ENCODE results near the gene NCOA6. TPM values are rescaled to one million over a fixed set of nuclear protein-coding genes. Genes with fewer than 3 reads are reported as not detected.

NCOA6 gene
- polyA plus RNA-seq, 1 donor from 2014 or later, result 13.0 TPM

DNA sequence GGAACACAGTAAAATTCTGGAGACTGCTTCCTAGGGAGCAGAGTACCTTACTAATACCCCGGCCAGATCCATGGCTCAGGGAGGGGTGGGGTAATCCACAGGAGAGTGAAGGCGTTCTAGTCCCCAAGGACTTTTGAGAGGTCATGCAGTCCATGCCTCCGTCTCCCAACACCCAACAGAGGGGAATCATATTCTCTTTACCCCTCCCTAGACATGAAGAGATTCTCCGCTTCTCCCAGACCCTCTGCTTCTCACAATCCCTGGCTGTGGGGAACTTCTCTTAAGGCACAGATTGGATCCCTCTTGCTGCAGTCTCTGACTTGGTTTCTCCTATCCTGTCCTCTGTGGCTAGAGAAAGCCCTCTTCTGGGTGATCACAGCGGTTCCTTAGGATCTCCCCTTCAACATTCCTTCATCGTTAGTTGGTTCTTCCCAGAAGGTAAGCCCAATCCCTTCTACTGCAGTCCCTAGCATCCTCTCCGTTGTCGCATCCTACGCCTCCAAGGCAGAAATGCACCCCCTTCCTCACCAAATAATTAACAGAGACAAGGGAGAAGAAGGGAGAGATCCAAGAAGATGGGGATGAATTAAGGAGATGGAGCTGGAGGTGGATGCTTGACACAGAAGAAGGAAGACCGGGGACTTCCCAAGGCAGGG is 46.6 kb upstream of the NCOA6 start:
- Histone ChIP-seq H3K79me2 (replicated peaks; ENCODE audit: insufficient read depth, low read length) (peaks cover 15% of the 10 kb centered on the region), H2AFZ (ENCODE audit: low read depth, low read length) (peak overlapping the region; percentile 96), H3K27ac (ENCODE audit: low read length) (peak overlapping the region; percentile 79), H3F3A (ENCODE audit: insufficient read depth, low read length, poor library complexity, severe bottlenecking) (no peaks in the 10 kb centered on the region), H3K9me3 (ENCODE audit: low read length) (no peaks in the 10 kb centered on the region), H3K4me2 (ENCODE audit: low read length) (peak overlapping the region; percentile 96), H4K20me1 (ENCODE audit: insufficient read depth) (no peaks in the 10 kb centered on the region), H3K36me3 (ENCODE audit: insufficient read depth, low read length) (no peaks in the 10 kb centered on the region), H3K27me3 (ENCODE audit: insufficient read depth, low read depth, low read length) (no peaks in the 10 kb centered on the region), H3K9me2 (ENCODE audit: insufficient read depth, low read length) (no peaks in the 10 kb centered on the region), H3K9ac (ENCODE audit: low read length) (peak overlapping the region; percentile 89), H3K4me3 (ENCODE audit: low read length) (peak overlapping the region; percentile 88)
- TF ChIP-seq, protein P1, sequence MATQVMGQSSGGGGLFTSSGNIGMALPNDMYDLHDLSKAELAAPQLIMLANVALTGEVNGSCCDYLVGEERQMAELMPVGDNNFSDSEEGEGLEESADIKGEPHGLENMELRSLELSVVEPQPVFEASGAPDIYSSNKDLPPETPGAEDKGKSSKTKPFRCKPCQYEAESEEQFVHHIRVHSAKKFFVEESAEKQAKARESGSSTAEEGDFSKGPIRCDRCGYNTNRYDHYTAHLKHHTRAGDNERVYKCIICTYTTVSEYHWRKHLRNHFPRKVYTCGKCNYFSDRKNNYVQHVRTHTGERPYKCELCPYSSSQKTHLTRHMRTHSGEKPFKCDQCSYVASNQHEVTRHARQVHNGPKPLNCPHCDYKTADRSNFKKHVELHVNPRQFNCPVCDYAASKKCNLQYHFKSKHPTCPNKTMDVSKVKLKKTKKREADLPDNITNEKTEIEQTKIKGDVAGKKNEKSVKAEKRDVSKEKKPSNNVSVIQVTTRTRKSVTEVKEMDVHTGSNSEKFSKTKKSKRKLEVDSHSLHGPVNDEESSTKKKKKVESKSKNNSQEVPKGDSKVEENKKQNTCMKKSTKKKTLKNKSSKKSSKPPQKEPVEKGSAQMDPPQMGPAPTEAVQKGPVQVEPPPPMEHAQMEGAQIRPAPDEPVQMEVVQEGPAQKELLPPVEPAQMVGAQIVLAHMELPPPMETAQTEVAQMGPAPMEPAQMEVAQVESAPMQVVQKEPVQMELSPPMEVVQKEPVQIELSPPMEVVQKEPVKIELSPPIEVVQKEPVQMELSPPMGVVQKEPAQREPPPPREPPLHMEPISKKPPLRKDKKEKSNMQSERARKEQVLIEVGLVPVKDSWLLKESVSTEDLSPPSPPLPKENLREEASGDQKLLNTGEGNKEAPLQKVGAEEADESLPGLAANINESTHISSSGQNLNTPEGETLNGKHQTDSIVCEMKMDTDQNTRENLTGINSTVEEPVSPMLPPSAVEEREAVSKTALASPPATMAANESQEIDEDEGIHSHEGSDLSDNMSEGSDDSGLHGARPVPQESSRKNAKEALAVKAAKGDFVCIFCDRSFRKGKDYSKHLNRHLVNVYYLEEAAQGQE (IDR thresholded peaks at IDR 0.05; ENCODE audit: borderline replicate concordance), result no peak
- TF ChIP-seq SMC3 (conservative IDR thresholded peaks at IDR 0.05; ENCODE audit: poor library complexity), result no peak
- no peak for TF ChIP-seq EZH2 (IDR thresholded peaks at IDR 0.05; ENCODE audit: borderline replicate concordance, insufficient read depth, low read length, poor library complexity, severe bottlenecking)
- no peak for TF ChIP-seq RAD21 (conservative IDR thresholded peaks at IDR 0.05)
- TF ChIP-seq, protein P2, sequence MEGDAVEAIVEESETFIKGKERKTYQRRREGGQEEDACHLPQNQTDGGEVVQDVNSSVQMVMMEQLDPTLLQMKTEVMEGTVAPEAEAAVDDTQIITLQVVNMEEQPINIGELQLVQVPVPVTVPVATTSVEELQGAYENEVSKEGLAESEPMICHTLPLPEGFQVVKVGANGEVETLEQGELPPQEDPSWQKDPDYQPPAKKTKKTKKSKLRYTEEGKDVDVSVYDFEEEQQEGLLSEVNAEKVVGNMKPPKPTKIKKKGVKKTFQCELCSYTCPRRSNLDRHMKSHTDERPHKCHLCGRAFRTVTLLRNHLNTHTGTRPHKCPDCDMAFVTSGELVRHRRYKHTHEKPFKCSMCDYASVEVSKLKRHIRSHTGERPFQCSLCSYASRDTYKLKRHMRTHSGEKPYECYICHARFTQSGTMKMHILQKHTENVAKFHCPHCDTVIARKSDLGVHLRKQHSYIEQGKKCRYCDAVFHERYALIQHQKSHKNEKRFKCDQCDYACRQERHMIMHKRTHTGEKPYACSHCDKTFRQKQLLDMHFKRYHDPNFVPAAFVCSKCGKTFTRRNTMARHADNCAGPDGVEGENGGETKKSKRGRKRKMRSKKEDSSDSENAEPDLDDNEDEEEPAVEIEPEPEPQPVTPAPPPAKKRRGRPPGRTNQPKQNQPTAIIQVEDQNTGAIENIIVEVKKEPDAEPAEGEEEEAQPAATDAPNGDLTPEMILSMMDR (IDR thresholded peaks at IDR 0.05; ENCODE audit: poor library complexity, severe bottlenecking), result no peak
- TF ChIP-seq EP300 (conservative IDR thresholded peaks at IDR 0.05; ENCODE audit: poor library complexity, severe bottlenecking), result no peak
- no peak for TF ChIP-seq TAF1 (IDR thresholded peaks at IDR 0.05; ENCODE audit: low read depth)
- TF ChIP-seq MXI1 (conservative IDR thresholded peaks at IDR 0.05; ENCODE audit: poor library complexity, severe bottlenecking), result no peak

DNA sequence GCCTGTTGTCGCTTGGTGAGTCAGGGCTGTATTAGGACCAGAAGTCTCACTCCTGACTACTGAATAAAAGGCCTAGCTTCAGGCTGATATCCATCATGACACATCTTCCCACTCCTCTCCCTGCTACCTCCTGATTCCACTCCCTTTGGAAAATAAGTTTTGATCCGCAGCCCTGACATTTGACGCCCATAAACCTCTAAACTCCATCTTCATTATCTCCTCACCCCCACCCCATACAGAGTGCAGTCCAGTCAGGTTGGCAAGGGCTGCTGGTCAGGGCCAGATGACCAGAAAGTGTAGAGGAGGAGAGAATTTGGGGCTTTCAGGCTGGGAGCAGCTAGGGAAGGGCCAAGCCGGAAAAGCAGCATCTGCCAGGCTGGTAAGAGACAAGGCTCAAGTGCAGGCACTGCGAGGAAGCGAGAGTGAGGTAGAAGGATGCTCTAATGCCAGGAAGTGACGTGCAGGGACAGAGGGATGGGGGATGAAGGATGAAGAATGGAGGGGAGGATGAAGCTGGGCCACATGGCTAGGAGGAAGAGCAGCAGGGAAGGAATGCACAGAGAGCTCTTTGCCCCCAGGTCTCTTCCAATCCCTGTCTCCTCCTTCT is 46.0 kb upstream of the NCOA6 start:
- no peaks in the 10 kb centered on the region for H3F3A ChIP-seq (ENCODE audit: insufficient read depth, low read length, poor library complexity, severe bottlenecking)
- H3K4me2 ChIP-seq (ENCODE audit: low read length), result peak overlapping the region; percentile 96
- H3K4me3 ChIP-seq (ENCODE audit: low read length), result peak overlapping the region; percentile 88
- no peak overlapping the region for H2AFZ ChIP-seq (ENCODE audit: low read depth, low read length)
- H3K9me3 ChIP-seq (ENCODE audit: low read length), result no peaks in the 10 kb centered on the region
- H3K9ac ChIP-seq (ENCODE audit: low read length), result peak overlapping the region; percentile 89
- H3K9me2 ChIP-seq (ENCODE audit: insufficient read depth, low read length), result no peaks in the 10 kb centered on the region
- no peaks in the 10 kb centered on the region for H4K20me1 ChIP-seq (ENCODE audit: insufficient read depth)
- no peaks in the 10 kb centered on the region for H3K27me3 ChIP-seq (ENCODE audit: insufficient read depth, low read depth, low read length)
- H3K79me2 ChIP-seq (replicated peaks; ENCODE audit: insufficient read depth, low read length), result peaks cover 15% of the 10 kb centered on the region
- no peak overlapping the region for H3K27ac ChIP-seq (ENCODE audit: low read length)
- H3K36me3 ChIP-seq (ENCODE audit: insufficient read depth, low read length), result no peaks in the 10 kb centered on the region
- TF ChIP-seq MXI1 (conservative IDR thresholded peaks at IDR 0.05; ENCODE audit: poor library complexity, severe bottlenecking), result no peak
- no peak for TF ChIP-seq POLR2AphosphoS5 (IDR thresholded peaks at IDR 0.05)
- TF ChIP-seq, protein P1 (IDR thresholded peaks at IDR 0.05; ENCODE audit: borderline replicate concordance), result no peak
- TF ChIP-seq SMC3 (conservative IDR thresholded peaks at IDR 0.05; ENCODE audit: poor library complexity), result no peak
- TF ChIP-seq EP300 (conservative IDR thresholded peaks at IDR 0.05; ENCODE audit: poor library complexity, severe bottlenecking), result no peak
- TF ChIP-seq RAD21 (conservative IDR thresholded peaks at IDR 0.05), result no peak
- no peak for TF ChIP-seq TAF1 (IDR thresholded peaks at IDR 0.05; ENCODE audit: low read depth)
- TF ChIP-seq EZH2 (IDR thresholded peaks at IDR 0.05; ENCODE audit: borderline replicate concordance, insufficient read depth, low read length, poor library complexity, severe bottlenecking), result no peak
- TF ChIP-seq, protein P2 (IDR thresholded peaks at IDR 0.05; ENCODE audit: poor library complexity, severe bottlenecking), result no peak
